Neuronal stem cell (in vitro differentiated cells): ENCODE data around the gene LDB2.
A peak's percentile ranks its signal among the peaks of the same experiment; 100 is the strongest.

ENCODE experiments used
- DNase-seq: peaks from one replicate; pipeline ENCODE4 v3.0.0-alpha.2; 2013; ENCODE audit warnings: low spot score
- H2AFZ ChIP-seq: one replicate; pipeline ENCODE4 v1.6.1; 2013; ENCODE audit warnings: mild to moderate bottlenecking, low read length, inconsistent platforms
- H2AK5ac ChIP-seq: 2 replicates; pipeline ENCODE4 v1.6.1; 2013; ENCODE audit warnings: low read depth, mild to moderate bottlenecking, inconsistent platforms, low read length, moderate library complexity, mixed read lengths
- H2BK120ac ChIP-seq: 2 replicates; pipeline ENCODE4 v1.6.1; 2013; ENCODE audit warnings: low read depth, mild to moderate bottlenecking, inconsistent platforms, low read length, moderate library complexity, mixed read lengths
- H2BK12ac ChIP-seq: one replicate; pipeline ENCODE4 v1.6.1; 2013; ENCODE audit warnings: low read length, inconsistent platforms
- H2BK15ac ChIP-seq: 2 replicates; pipeline ENCODE4 v1.6.1; 2013; ENCODE audit warnings: mild to moderate bottlenecking, low read length, inconsistent platforms, mixed read lengths
- H2BK5ac ChIP-seq: one replicate; pipeline ENCODE4 v1.6.1; 2013; ENCODE audit warnings: inconsistent platforms, mild to moderate bottlenecking, low read length, moderate library complexity
- H3K14ac ChIP-seq: one replicate; pipeline ENCODE4 v1.6.1; 2013; ENCODE audit warnings: low read length, inconsistent platforms
- H3K18ac ChIP-seq: 2 replicates; pipeline ENCODE4 v1.6.1; 2013; ENCODE audit warnings: low read length, inconsistent platforms
- H3K23ac ChIP-seq: 2 replicates; pipeline ENCODE4 v1.6.1; 2013; ENCODE audit warnings: low read depth, mild to moderate bottlenecking, mixed read lengths, low read length, inconsistent platforms; ENCODE audit not compliant: poor library complexity
- H3K27ac ChIP-seq: replicated peaks from 3 replicates; pipeline ENCODE4 v1.5.1; 2013; ENCODE audit warnings: low read length, inconsistent platforms
- H3K27me3 ChIP-seq, 3 experiments: 2 replicates each; pipeline ENCODE4 v1.6.1; 2013; ENCODE audit warnings: low read length in 3 of 3, mild to moderate bottlenecking in 2 of 3, inconsistent platforms in 1 of 3, low read depth in 1 of 3, mixed read lengths in 1 of 3, moderate library complexity in 1 of 3; ENCODE audit not compliant: control insufficient read depth in 3 of 3, insufficient read depth in 3 of 3
- H3K36me3 ChIP-seq, 2 donors: replicated peaks in 1 of 2; 2 replicates each; pipeline ENCODE4 v1.6.1; 2013; ENCODE audit warnings: low read length in 2 of 2; ENCODE audit not compliant: control insufficient read depth in 2 of 2, insufficient read depth in 2 of 2
- H3K4ac ChIP-seq: 2 replicates; pipeline ENCODE4 v1.6.1; 2013; ENCODE audit warnings: inconsistent platforms, mild to moderate bottlenecking, low read length, moderate library complexity
- H3K4me1 ChIP-seq, 2 donors: 1 replicate in 1 of 2; 2 replicates in 1 of 2; pipeline ENCODE4 v1.6.1; 2013; ENCODE audit warnings: low read length in 2 of 2, low read depth in 1 of 2; ENCODE audit not compliant: control insufficient read depth in 2 of 2, insufficient read depth in 1 of 2
- H3K4me2 ChIP-seq: one replicate; pipeline ENCODE4 v1.6.1; 2013; ENCODE audit warnings: mild to moderate bottlenecking, low read length, inconsistent platforms; ENCODE audit not compliant: insufficient read depth, poor library complexity, severe bottlenecking
- H3K4me3 ChIP-seq, 2 donors: 2 replicates each; pipeline ENCODE4 v1.5.1; 2013; ENCODE audit warnings: low read length in 2 of 2, mild to moderate bottlenecking in 2 of 2, inconsistent platforms in 1 of 2, moderate library complexity in 1 of 2
- H3K79me1 ChIP-seq: one replicate; pipeline ENCODE4 v1.6.1; 2013; ENCODE audit warnings: low read depth, mild to moderate bottlenecking, inconsistent platforms, low read length, moderate library complexity
- H3K9ac ChIP-seq: one replicate; pipeline ENCODE4 v1.6.1; 2013; ENCODE audit warnings: mild to moderate bottlenecking, low read depth, low read length, inconsistent platforms; ENCODE audit not compliant: poor library complexity
- H3K9me3 ChIP-seq, 2 donors: replicated peaks in 1 of 2; 2 replicates each; pipeline versions ENCODE3 to v1.6.1; 2013; ENCODE audit warnings: low read length in 2 of 2, mild to moderate bottlenecking in 2 of 2, inconsistent platforms in 1 of 2, low read depth in 1 of 2, mixed read lengths in 1 of 2, moderate library complexity in 1 of 2; ENCODE audit not compliant: control insufficient read depth in 2 of 2, insufficient read depth in 1 of 2
- H4K8ac ChIP-seq: one replicate; pipeline ENCODE4 v1.6.1; 2013; ENCODE audit warnings: low read depth, mild to moderate bottlenecking, inconsistent platforms, low read length, moderate library complexity
- H4K91ac ChIP-seq: one replicate; pipeline ENCODE4 v1.6.1; 2013; ENCODE audit warnings: low read length, low read depth, mild to moderate bottlenecking, inconsistent platforms; ENCODE audit not compliant: poor library complexity
- WGBS, 2 donors: extraction: QIAGEN DNeasy Blood & Tissue Kit; methylation state at CpG; one replicate each; pipeline ENCODE4 v1.1.7; 2013; ENCODE audit warnings: missing lambda C conversion rate in 2 of 2, mixed read lengths in 1 of 2; ENCODE audit not compliant: insufficient read length in 2 of 2, insufficient replicate concordance in 1 of 2; ENCODE audit errors: extremely low coverage in 2 of 2; 5-methylcytosine and 5-hydroxymethylcytosine counted together

LDB2 gene

GRCh38 chr4:16591272-16591826 lies 307.1 kb downstream of the LDB2 start:
- DNase-seq: no peak
- no CpG with 5 or more reads among the region's 3 CpGs for WGBS, 2 donors
- Histone ChIP-seq H2AFZ (peak overlapping the region; percentile 24), H3K4me2 (no peak overlapping the region), H3K4me3 (no peak overlapping the region), H2BK12ac (no peak overlapping the region), H3K9me3 (no peaks in the 10 kb centered on the region), H3K27ac (peak overlapping the region; percentile 76), H3K14ac (no peak overlapping the region), H3K4me1 (peaks cover 7 to 17% of the 10 kb centered on the region in 2 donors), H3K79me1 (no peaks in the 10 kb centered on the region), H4K91ac (no peak overlapping the region), H3K18ac (no peak overlapping the region), H2BK120ac (no peak overlapping the region), H2BK15ac (no peak overlapping the region), H2AK5ac (no peak overlapping the region), H2BK5ac (no peak overlapping the region), H3K27me3 (no peaks in the 10 kb centered on the region), H3K36me3 (no peaks in the 10 kb centered on the region), H3K23ac (no peak overlapping the region), H3K9ac (no peak overlapping the region), H4K8ac (no peak overlapping the region), H3K4ac (no peak overlapping the region)

DNA sequence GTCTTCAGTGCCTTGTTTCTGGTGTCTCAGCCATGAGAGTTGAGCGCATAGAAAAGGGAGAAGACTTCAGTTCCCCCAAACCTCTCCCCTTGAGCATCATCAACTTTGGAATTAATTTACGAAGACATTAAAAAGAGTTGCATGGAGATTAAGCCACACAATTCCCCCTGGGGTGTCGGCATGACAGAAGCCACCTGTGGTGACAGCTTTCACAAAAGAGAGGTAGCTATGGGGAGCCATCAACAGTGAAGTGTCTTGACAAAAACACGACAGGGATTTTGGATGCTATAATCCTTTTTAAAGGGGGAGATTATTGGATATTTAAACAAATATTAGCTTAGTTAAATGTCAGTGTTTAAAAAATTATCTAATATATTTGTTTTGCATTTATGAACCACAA lies 307.6 kb downstream of the LDB2 start:
- H3K14ac ChIP-seq: no peak overlapping the region
- H3K4me1 ChIP-seq: peaks cover 7 to 17% of the 10 kb centered on the region in 2 donors
- H2AFZ ChIP-seq: no peak overlapping the region
- H3K9me3 ChIP-seq: no peaks in the 10 kb centered on the region
- no peak overlapping the region for H2BK120ac ChIP-seq
- no peak overlapping the region for H3K4ac ChIP-seq
- H3K18ac ChIP-seq: no peak overlapping the region
- H3K9ac ChIP-seq: no peak overlapping the region
- DNase-seq: no peak
- no peak overlapping the region for H3K4me2 ChIP-seq
- H3K36me3 ChIP-seq: no peaks in the 10 kb centered on the region
- no peak overlapping the region for H4K91ac ChIP-seq
- no peaks in the 10 kb centered on the region for H3K27me3 ChIP-seq
- peak overlapping the region; percentile 6 for H3K27ac ChIP-seq
- H3K4me3 ChIP-seq: no peak overlapping the region
- H2BK15ac ChIP-seq: no peak overlapping the region
- no peaks in the 10 kb centered on the region for H3K79me1 ChIP-seq
- no peak overlapping the region for H2BK12ac ChIP-seq
- no CpG with 5 or more reads among the region's 4 CpGs for WGBS, 2 donors
- no peak overlapping the region for H3K23ac ChIP-seq
- no peak overlapping the region for H2AK5ac ChIP-seq
- H2BK5ac ChIP-seq: no peak overlapping the region
- no peak overlapping the region for H4K8ac ChIP-seq

GRCh38 chr4:16588651-16589050 lies 309.8 kb downstream of the LDB2 start:
- Histone ChIP-seq H3K23ac (no peak overlapping the region), H3K9ac (no peak overlapping the region), H4K91ac (no peak overlapping the region), H3K27me3 (no peaks in the 10 kb centered on the region), H3K27ac (no peak overlapping the region), H2BK12ac (no peak overlapping the region), H3K79me1 (no peaks in the 10 kb centered on the region), H3K36me3 (no peaks in the 10 kb centered on the region), H3K4me3 (no peak overlapping the region), H3K9me3 (no peaks in the 10 kb centered on the region), H2BK15ac (no peak overlapping the region), H3K14ac (no peak overlapping the region), H2BK5ac (no peak overlapping the region), H2BK120ac (no peak overlapping the region), H3K18ac (no peak overlapping the region), H3K4ac (no peak overlapping the region), H2AFZ (no peak overlapping the region), H3K4me2 (no peak overlapping the region), H3K4me1 (peaks cover 7 to 17% of the 10 kb centered on the region in 2 donors), H4K8ac (no peak overlapping the region), H2AK5ac (no peak overlapping the region)
- no peak for DNase-seq
- no CpG with 5 or more reads among the region's 6 CpGs for WGBS, 2 donors

- Histone ChIP-seq H3K18ac (no peak overlapping the region), H3K79me1 (no peaks in the 10 kb centered on the region), H2BK120ac (no peak overlapping the region), H3K14ac (no peak overlapping the region), H3K9ac (no peak overlapping the region), H3K4me2 (no peak overlapping the region), H3K36me3 (no peaks in the 10 kb centered on the region), H4K8ac (no peak overlapping the region), H2BK5ac (no peak overlapping the region), H3K4me1 (peaks cover 7 to 19% of the 10 kb centered on the region in 2 donors), H2AK5ac (no peak overlapping the region), H3K9me3 (no peaks in the 10 kb centered on the region), H2BK12ac (no peak overlapping the region), H3K4me3 (no peak overlapping the region), H3K27ac (no peak overlapping the region), H3K4ac (no peak overlapping the region), H2AFZ (no peak overlapping the region), H3K27me3 (no peaks in the 10 kb centered on the region), H2BK15ac (no peak overlapping the region), H3K23ac (no peak overlapping the region), H4K91ac (no peak overlapping the region)
- no peak for DNase-seq
- WGBS, 2 donors: no CpG with 5 or more reads among the region's 1 CpG
Measured at GRCh38 chr4:16588149-16588548, 310.3 kb downstream of the LDB2 start.
